HFF-Myc (cell line): ENCODE measurements around the gene ARPP21.

Source experiments
- DNase-seq: peaks from one replicate; pipeline ENCODE4 v3.0.0-alpha.2; 2011; ENCODE audit warnings: low read depth; ENCODE audit errors: extremely low read depth
- H3K4me3 ChIP-seq: replicated peaks from 2 replicates; pipeline ENCODE4 v1.5.1; 2011; ENCODE audit warnings: low read depth, mild to moderate bottlenecking, control low read depth, low read length
- TF ChIP-seq, protein P1 (sequence below): IDR thresholded peaks from 2 replicates; pipeline ENCODE4 v1.5.1; 2012; ENCODE audit warnings: mild to moderate bottlenecking, low read depth, low read length, control low read depth; ENCODE audit errors: missing control alignments

The ARPP21 gene

GRCh38 chr3:35773417-35773816 lies 134.1 kb downstream of the ARPP21 start:
- no peak for DNase-seq
- H3K4me3 ChIP-seq, result no peak overlapping the region
- TF ChIP-seq, protein P1, sequence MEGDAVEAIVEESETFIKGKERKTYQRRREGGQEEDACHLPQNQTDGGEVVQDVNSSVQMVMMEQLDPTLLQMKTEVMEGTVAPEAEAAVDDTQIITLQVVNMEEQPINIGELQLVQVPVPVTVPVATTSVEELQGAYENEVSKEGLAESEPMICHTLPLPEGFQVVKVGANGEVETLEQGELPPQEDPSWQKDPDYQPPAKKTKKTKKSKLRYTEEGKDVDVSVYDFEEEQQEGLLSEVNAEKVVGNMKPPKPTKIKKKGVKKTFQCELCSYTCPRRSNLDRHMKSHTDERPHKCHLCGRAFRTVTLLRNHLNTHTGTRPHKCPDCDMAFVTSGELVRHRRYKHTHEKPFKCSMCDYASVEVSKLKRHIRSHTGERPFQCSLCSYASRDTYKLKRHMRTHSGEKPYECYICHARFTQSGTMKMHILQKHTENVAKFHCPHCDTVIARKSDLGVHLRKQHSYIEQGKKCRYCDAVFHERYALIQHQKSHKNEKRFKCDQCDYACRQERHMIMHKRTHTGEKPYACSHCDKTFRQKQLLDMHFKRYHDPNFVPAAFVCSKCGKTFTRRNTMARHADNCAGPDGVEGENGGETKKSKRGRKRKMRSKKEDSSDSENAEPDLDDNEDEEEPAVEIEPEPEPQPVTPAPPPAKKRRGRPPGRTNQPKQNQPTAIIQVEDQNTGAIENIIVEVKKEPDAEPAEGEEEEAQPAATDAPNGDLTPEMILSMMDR, result no peak

DNA sequence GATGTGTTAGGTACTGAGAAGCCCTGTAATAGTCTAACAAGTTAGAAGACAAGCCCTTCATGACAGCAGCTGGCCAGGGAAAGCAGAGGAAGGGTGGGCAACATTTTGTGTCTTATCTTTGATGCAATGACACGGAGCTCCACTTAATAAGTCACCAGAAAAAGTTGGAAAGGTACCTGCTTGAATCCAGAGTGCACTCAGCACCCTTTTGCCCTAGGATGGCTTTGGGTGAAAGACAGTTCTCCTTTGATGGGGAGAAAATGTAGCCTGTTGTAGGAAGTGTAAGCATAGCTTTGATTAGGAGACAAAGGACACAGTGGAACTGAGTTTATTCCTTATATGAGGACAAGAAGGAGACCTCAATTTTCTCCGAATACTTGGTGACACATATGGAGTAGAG lies 137.0 kb downstream of the ARPP21 start:
- DNase-seq, result no peak
- no peak overlapping the region for H3K4me3 ChIP-seq
- TF ChIP-seq, protein P1, result no peak

DNA sequence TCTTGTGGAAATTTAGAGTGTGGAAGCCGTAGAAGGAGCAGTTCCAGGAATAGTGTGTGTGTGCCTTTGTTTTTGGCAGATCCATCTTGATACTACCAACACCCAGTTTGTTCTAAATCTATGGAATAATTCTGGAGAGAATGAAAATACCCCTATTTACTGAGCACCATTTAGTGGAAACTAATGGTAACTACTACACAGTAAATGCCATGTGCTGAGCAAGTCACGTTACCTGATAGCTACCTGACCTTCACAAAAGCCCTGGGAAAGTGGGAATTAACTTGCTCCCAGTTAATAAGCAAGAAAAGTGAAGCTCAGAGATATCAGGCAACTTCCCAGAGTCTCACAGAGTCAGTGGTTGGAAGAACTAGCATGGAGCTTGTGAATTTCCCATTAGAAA lies 137.7 kb downstream of the ARPP21 start:
- TF ChIP-seq, protein P1, result no peak
- no peak for DNase-seq

DNA sequence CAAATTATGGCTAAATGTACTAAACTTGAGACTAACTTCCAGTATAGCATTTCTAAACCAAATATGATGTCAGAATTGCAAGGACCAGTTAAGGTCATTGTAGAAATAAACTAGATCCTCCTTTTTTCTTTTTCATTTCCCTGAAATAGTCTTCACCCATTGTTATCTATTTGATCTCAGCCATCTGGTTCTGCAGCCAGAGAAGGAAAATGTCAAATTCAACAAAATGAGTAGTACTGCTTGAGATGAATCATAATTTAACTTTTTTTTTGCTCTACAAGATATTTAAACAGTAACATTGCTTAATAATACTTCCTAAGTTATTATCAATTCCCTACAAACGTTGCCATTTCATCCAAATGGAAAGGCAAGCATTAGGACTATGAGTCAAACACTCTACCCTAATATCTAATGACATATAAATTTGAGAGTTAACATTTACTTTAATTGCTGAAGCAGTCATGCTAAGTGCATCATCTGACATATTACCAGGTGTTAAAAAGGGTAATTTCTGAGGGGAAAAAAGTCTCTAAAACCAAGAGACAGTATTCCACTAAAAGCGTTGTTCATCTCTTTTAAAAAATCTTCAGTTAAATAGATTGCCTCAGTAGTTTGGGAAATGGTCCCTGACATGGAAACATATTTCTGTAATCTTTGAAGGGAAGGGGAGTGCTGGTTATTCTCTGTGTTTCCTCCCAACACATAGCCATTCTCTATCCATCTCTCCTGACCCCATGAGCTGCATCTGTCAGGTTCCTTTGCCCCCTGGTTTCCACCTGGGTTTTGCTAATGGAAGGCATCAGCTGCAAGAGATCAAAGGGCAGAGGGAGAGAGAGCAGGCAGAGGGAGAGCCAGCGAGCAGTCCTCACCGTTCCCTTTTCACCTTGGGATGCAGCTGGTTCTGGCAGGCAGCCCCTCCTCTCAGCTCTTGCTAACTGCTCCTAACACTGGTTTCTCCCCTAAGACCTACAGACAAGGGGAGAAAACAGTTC lies 138.5 kb downstream of the ARPP21 start:
- no peak overlapping the region for H3K4me3 ChIP-seq
- no peak for DNase-seq
- TF ChIP-seq, protein P1, result no peak

More for the DNA sequence above, 137.7 kb downstream of the ARPP21 start:
- H3K4me3 ChIP-seq, result no peak overlapping the region

DNA sequence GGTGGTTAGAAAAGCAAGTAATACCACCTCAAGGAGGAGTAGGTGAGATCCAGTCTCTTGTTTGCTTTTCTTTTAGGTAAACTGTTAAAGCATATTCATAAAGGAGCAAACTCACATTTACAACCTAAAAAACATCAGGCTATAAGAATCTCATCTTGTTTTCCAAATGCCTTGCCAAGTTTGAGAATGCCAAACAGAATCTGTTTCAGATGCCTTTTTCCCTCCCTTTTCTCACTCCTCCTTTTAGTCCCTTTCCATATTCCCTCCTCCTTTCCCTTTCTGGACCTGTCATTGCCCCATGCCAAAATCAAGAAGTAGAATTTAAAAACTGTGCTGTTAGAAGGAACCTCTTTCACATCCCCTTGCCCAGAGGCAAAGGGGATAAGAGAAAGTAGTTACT lies 140.3 kb downstream of the ARPP21 start:
- TF ChIP-seq, protein P1, result no peak
- DNase-seq, result no peak
- no peak overlapping the region for H3K4me3 ChIP-seq

- H3K4me3 ChIP-seq, result no peak overlapping the region
- TF ChIP-seq, protein P1, result no peak
- no peak for DNase-seq
Measured at GRCh38 chr3:35780800-35781199, 141.5 kb downstream of the ARPP21 start.
